ENCODE data around the gene ORC6.

The ORC6 gene

DNA sequence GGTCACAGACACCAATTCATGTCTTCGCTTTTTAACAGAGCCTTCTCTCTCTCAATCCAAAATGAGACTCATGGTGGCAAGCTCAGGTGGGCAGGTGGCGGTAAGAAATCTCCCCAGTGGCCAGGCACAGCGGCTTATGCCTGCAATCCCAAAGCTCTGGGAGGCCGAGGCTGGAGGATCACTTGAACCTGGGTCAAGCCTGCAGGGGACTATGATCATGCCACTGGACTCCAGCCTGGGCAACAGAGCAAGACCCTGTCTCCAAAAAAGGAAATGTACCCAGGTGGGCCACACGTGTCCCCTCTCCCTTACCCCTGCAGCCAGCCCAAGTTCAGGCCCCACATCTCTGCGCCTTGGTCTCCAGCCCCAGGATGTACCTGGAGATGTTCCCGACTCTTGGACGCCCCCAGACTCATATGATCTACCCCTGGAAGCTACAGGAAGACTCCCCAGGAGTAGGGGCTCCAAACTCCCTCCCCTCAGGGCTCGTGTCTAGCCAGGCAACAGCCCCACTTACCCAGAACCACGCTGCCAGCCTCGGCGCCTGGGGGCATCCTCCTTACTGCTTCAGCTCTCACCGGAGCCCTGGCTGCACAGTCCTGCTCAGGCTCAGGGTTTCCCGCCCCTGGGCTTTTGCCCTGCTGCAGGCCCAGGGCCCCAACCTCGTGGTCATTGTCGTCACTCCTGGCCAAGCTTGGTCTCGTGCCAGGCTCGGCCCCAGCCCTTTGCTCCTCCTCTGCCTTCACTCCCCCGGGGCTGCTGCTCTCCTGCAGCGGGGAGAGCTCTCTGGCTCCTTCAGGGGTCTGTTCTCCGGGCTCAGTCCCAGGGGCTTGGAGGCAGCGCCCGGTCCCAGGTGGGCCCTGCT lies 42.5 kb downstream of the ORC6 start:
- no peak for DNase-seq (ENCODE audit: low read depth)

DNA sequence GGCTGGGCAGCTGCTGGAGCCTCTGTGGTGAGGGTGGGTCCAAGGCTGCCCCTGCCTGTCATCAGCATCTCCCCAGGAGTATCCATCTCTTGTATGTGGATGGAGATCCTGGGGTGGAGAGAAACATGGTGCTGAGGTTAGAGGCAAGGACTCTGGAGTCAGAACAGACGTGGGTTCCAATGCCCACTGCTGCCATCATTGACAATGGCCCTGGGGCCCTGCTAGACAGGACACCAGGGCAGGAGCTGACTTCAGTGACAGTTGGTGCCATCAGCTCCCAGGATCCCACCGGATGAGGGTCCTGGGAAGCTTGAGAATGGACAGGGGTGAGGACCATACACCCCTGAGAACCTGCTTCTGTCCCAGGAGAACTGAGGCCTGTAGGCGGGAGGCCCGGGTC lies 43.1 kb downstream of the ORC6 start:
- DNase-seq (ENCODE audit: low read depth) = no peak

DNA sequence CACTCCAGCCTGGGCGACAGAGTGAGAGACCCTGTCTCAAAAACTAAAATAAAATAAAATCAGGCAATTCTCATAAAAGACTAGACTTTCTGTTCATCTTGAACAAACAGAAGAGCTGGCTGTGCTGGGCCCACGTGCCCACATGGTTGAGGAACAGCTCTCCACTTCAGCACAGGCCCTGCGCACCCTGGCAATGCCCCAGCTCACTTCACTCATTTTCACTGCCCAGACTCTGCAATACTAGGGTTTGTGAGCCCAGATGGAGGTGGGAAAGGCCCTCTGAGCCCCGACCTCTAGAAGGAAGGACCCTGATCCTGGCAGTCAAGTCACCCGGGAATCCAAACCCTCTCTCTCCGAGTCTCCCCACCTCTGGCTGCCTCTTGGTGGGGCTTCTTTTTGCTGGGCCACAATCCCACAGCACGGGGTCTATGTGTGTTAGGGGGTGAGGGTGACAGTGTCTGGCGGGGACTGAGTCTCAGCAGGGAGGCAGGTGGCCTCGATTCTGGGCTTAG lies 43.9 kb downstream of the ORC6 start:
- no peak for DNase-seq (ENCODE audit: low read depth)

DNA sequence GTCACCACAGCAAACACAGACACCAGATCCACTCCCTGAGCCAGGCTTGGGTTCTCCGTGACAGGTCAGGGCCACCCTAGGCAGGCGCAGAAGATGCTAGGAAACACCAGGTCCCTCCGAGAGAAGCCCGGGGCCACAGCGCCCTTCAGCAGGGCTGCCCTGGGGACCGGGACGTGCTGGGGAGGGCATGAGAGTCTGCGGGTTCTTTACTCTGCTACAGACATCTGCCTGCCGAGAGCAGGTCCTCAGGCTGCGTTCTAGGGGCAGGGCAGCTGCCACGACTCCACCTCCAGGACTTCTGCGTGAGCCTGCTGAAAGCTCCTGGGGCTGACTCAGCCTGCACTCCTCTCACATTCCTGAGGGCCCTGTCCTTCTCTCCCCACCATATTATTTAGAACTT lies 47.2 kb downstream of the ORC6 start:
- DNase-seq (ENCODE audit: low read depth) = peak; percentile 39

DNA sequence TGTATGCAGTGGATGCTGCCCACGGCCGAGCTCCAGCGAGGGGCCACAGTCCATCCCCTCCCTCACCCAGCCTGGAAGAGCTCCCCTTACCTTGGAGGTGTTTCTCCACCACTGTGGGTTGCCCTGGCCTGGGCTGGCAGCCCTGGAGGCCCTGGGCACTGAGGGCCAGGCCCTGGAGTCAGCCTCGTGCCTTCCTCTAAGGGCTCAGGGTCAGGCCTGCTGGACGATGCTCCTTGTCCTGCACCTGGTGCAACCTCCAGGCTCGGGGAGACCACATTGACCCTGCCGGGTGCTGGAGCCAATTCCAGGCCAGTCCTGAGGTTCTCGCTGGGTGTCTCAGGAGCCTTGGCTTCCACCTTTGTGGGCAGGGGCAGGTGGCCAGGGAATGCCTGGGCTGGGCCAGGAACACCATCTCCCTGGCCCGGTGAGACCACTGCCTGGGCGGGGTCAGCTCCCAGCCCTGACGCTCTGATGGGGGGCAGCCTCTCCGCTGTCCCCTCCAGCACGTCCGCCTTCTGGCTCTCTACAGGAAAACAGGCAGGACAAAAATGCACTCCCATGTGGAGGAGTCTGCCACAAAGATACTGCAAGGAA lies 48.3 kb downstream of the ORC6 start:
- DNase-seq (ENCODE audit: low read depth) = no peak

- DNase-seq (ENCODE audit: low read depth) = no peak
These were observed 50.5 kb downstream of the ORC6 start for GRCh38 chr16:46739934-46740333.

DNA sequence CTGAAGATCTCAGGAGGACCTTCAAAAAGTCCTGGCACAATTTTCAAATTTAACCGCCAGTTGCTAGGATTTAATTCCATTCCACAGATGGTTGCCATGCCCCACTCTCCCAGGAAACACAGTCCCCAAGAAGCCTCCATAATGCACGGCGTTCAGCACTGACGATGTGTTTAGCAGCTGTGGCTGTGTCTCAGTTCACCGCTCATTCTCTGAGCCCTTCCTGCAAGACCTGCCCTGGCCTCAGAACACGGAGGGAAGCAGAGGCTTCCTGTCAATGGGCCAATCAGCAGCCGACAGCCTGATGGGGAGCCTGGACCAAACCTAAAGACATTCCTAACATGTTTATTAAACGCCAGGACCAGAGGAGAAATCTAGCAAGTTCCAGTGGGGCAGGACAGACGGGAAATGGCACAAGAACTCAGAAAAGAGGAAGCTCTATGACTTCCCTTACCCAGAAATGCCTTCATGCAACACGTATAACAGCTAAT lies 53.8 kb downstream of the ORC6 start:
- DNase-seq (ENCODE audit: low read depth) = peak; percentile 40

DNA sequence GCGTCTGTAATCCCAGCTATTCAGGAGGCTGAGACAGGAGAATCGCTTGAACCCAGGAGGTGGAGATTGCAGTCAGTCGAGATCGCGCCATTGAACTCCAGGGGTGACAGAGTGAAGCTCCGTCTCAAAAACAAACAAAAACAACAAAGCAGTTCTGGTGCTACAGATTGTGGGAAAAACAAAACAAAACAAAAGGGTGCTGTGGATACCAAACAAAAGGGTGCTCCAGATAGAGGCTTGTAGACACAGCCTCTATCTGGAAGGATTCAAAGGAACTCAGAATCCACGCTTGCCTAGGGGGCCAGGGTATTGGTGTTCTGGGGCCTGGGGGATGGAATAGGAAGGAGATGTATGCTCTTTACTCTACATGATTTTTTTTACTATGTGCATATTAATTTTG lies 56.2 kb downstream of the ORC6 start:
- no peak for DNase-seq (ENCODE audit: low read depth)

- DNase-seq (ENCODE audit: low read depth) = no peak
These were observed 57.6 kb downstream of the ORC6 start for GRCh38 chr16:46746821-46747776.
